Panc1 (cell line): ENCODE results near the gene ZCCHC17.

Source experiments
- CTCF ChIP-seq: fragments of 450-650 bp; IDR thresholded peaks from 2 replicates; pipeline ENCODE4 v1.5.1; 2017; ENCODE audit warnings: mild to moderate bottlenecking
- REST ChIP-seq, 2 experiments: IDR thresholded peaks; 2 replicates each; pipeline ENCODE4 v1.6.1; 2011 to 2012; ENCODE audit warnings: low read depth in 2 of 2, control low read depth in 1 of 2, low read length in 1 of 2, mild to moderate bottlenecking in 1 of 2, moderate library complexity in 1 of 2; ENCODE audit not compliant: insufficient read depth in 1 of 2

GRCh38 chr1:31382379-31382989 is 85.7 kb downstream of the ZCCHC17 start:
- TF ChIP-seq CTCF: no peak
- TF ChIP-seq REST (IDR thresholded peaks at IDR 0.05; ENCODE audit: insufficient read depth in 1 of 2, low read depth in 2 of 2, low read length in 1 of 2): no peak
